Measurements from ENCODE around the gene SCAMP2.
"Not testable (repeated sequence)": the region's sequence is repeated elsewhere in the genome, so short reads cannot be mapped to it uniquely, and the experiment has no call there.

The SCAMP2 gene

GRCh38 chr15:74889883-74890664, 16.9 kb upstream of the SCAMP2 start, which contains the start of gene MPI:
Gene MPI, plus strand, starts transcription at chr15:74890042. Its CDS starts 32 bp downstream, at chr15:74890074.
- DNase-seq (ENCODE audit: low read depth) = peak; percentile 72

- DNase-seq (ENCODE audit: low read depth) = no peak
Measured at GRCh38 chr15:74889390-74889882, 16.3 kb upstream of the SCAMP2 start.

- DNase-seq (ENCODE audit: low read depth) = no peak
Measured at GRCh38 chr15:74888716-74889115, 15.6 kb upstream of the SCAMP2 start.

GRCh38 chr15:74887537-74888193, 14.5 kb upstream of the SCAMP2 start:
- DNase-seq (ENCODE audit: low read depth) = not testable (repeated sequence)

- DNase-seq (ENCODE audit: low read depth) = no peak
Measured at GRCh38 chr15:74885461-74885860, 12.3 kb upstream of the SCAMP2 start.

- DNase-seq (ENCODE audit: low read depth) = no peak
Measured at GRCh38 chr15:74884428-74885223, 11.5 kb upstream of the SCAMP2 start.

- DNase-seq (ENCODE audit: low read depth) = no peak
Measured at GRCh38 chr15:74882528-74882927, 9.4 kb upstream of the SCAMP2 start.

- DNase-seq (ENCODE audit: low read depth) = no peak
Measured at GRCh38 chr15:74878273-74878672, 5.1 kb upstream of the SCAMP2 start.

- no peak for DNase-seq (ENCODE audit: low read depth)
Measured at GRCh38 chr15:74873756-74874424, 725 bp upstream of the SCAMP2 start.

- DNase-seq (ENCODE audit: low read depth) = no peak
Measured at GRCh38 chr15:74872702-74873035, 496 bp downstream of the SCAMP2 start.

- DNase-seq (ENCODE audit: low read depth) = no peak
Measured at GRCh38 chr15:74870436-74871215, 2.5 kb downstream of the SCAMP2 start.

GRCh38 chr15:74869726-74870407, 3.3 kb downstream of the SCAMP2 start:
- DNase-seq (ENCODE audit: low read depth) = no peak

- DNase-seq (ENCODE audit: low read depth) = no peak
Measured at GRCh38 chr15:74869372-74869725, 3.8 kb downstream of the SCAMP2 start.

GRCh38 chr15:74868059-74868458, 5.1 kb downstream of the SCAMP2 start:
- no peak for DNase-seq (ENCODE audit: low read depth)

- no peak for DNase-seq (ENCODE audit: low read depth)
Measured at GRCh38 chr15:74867466-74868038, 5.6 kb downstream of the SCAMP2 start.

GRCh38 chr15:74866090-74866489, 7.1 kb downstream of the SCAMP2 start:
- no peak for DNase-seq (ENCODE audit: low read depth)

- DNase-seq (ENCODE audit: low read depth) = no peak
Measured at GRCh38 chr15:74865316-74865715, 7.8 kb downstream of the SCAMP2 start.

- DNase-seq (ENCODE audit: low read depth) = no peak
Measured at GRCh38 chr15:74864296-74864695, 8.9 kb downstream of the SCAMP2 start.

- no peak for DNase-seq (ENCODE audit: low read depth)
Measured at GRCh38 chr15:74863239-74864056, 9.7 kb downstream of the SCAMP2 start.

GRCh38 chr15:74858369-74858740, 14.8 kb downstream of the SCAMP2 start:
- no peak for DNase-seq (ENCODE audit: low read depth)

Data from stimulated activated CD8-positive, alpha-beta memory T cell treated with anti-CD3 and anti-CD28 coated beads, Interleukin-12 subunit alpha, Interleukin-12 subunit beta, amount 100 ng/mL, for 1 hour (primary cell).